ENCODE data around the gene HDAC4. TPM values are rescaled to one million over a fixed set of nuclear protein-coding genes. Genes with fewer than 3 reads are reported as not detected.

HDAC4 gene
- polyA plus RNA-seq, 10 donors, result 10.2 to 15.4 (median 11.9) TPM

DNA sequence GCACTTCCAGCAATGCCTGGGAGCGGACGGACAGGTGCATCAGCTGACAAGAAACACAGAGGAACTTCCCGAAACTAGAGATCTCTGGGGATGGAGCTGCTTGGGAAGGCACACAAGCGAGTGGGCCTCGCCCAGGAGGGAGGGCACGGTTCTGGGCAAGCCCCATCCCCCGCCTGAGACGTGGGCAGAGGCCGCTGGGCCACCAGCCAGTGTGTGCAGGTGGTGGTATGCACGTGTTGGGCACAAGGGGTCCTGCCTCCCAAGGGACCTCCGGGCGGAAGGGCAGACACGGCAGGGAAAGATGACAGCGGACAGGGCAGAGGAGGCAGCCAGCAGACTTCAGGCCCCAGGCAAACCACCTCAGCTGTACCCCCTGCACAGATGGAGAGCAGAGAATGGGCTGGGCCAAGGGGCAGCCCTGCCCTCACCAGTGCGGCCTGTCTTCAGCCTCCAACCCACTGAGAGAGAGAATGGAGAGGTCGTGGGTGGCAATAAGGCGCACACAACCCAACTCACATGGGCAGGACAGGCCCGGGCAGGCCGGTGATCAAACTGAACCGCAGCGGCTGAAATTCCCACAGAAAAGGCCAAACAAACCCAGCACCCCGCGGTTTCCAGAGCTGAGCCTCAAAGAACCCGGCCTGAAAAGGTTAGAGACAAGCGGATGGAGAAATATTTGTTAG, 51.2 kb downstream of the HDAC4 start:
- DNase-seq, result no peak

DNA sequence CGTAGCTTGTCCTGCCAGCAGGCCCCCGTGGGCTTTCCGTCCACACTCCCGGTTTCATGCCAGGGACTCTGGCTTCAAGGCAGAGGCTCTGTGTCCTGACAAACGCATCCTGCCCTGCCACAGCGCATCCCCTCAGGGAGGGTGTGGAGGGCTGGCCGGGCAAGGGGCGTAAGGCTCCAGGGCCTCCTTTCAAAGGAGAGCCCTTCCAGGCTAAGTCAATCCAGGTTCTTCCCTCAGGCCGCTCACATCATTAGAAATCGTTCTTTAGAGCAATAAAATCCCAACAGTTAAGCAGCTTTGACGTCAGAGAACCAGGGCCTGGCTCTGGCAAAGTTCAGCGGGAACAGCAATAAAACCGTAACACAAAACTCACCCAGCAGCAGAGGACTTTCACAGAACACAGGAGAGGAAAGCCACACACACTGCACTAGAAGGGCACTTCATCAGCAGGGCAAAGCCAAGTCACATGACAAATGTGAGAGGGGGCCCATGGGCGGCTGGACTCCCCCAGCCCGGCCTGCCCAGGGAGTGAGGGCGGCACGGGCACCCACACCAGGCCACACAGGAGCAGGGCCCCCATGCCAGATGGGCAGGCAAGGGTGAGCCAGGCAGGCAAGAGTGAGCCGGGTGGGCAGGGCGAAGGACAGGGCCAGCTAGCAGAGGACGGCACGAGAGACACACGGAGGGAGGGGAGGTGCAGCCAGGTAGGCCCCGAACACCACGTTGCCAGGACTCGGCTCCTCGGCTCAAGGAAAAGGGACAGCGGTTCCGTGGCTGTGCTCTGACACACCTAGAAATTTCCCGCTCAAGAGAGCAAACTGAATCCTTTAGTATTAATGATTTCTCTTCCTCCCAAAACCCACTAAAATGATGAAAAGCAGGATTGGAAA, 52.0 kb downstream of the HDAC4 start:
- DNase-seq, result peak in 1 of 3 donors; percentile 53

DNA sequence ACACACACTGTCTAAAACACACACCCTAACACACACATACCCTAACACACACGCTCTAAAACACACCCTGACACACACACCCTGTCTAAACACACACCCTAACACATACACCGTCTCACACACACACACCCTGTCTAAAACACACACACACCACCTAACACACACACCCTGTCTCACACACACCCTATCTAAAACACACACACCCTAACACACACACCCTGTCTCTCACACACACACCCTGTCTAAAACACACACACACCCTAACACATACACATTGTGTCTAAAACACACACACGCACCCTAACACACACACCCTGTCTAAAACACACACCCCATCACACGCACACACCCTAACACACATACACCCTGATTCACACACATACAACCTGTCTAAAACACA, 54.1 kb downstream of the HDAC4 start:
- DNase-seq, result no peak

DNA sequence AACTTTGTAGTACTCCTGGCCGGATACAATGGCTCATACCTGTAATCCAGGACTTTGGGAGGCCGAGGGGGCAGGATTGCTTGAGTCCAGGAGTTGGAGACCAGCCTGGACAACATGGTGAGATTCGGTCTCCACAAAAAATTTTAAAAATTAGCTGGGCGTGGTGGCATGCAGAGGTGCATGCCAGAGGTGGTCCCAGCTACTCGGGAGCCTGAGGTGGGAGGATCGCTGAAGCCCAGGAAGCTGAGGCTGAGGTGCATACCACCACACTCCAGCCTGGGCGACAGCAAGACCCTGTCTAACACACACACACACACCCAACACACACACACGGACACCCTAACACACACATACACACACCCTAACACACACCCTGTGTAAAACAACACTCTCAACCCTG, 55.6 kb downstream of the HDAC4 start:
- DNase-seq, result no peak

DNA sequence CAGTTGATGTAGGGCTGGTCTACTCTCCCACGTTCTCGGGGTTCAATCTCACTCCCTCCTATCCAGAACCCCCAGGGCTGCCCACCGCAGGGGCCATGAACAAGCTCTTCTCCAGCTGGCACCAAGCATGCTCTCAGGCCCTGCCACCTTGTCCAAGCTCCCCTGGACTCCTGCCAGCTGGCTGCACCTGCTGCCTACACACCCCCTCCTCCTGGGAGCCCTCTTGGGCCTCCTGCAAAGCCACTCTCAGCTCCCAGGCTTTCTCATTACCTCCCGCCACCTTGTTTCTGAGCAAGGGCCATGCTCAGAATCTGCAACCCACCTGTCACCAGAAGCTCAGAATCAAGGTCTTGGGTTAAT, 56.0 kb downstream of the HDAC4 start:
- no peak for DNase-seq

DNA sequence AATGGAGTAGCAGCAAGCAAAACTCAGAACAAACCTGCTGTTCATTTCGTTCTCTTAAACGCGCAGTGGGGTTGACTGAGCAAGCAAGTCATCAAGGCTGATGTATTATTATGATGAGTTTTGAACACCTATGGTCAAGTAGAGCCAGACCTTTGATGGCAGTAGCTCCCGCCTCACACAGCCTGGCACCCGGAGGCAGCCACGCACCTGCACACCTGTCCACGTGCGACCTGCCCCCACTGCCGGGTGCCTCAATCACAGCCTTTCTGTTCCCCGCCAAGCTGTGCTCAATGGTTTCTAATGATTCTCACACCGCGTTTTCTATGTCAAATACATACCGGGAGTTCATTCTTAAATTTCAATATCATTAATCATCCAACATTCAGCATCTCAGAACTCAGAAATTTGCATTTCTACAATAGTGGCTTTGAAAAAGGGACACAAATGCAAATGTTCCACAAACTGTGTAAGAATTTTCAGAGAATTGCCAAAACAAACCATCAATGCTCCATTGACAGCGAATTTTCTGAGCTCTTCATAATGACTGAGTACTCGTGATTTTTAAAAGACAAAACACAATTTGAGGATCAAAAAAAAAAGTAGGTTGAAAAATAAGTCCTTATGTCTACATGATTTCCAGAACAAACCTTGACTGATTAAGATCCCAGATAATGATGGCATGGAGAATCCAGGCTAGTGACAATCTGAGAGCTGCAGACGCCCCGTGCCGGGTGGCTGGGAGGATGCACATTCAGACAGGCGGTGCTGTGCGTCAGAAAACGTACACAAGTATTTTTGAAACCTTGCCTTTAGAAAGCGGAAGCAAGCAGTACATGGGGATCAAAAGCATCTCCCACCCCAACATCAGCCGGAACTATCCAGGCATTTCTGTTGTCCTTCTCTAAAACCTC, 56.6 kb downstream of the HDAC4 start:
- DNase-seq, result no peak

DNA sequence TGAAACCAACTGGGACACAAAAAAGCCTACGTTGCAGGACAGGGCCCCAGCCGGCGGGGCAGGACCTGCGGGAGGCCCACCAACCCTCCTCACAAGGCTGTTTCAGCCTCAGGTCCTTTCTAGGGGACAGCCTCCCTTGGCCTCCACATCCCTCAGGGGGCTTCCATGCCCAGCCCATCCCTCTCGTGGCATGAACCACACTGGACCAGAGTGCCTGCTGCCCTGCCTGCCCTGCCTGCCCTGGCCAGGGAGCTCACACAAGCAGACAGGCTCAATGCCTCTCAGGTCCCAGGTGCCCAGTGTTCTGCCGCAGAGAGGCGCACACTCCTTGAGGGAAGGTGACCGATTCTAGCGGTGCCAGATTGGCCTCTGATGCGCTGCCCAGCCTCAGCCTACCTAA, 57.4 kb downstream of the HDAC4 start:
- DNase-seq, result no peak

DNA sequence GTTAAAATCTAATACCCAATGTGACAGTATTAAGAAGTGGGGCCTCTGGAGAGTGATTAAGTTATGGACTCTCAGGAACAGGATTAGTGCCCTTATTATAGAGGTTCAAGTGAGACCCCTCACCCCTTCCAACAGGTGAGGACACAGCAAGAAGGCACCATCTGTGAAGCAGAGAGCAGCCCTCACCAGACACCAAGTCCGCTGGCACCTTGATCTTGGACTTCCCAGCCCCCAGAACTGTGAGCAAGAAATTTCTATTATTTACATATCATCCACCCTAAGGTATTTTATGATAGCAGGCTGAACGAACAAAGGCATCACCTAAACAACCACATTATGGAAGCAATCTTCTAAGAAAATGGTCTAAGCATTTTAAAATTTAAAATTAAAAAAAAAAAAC, 59.0 kb downstream of the HDAC4 start:
- no peak for DNase-seq

DNA sequence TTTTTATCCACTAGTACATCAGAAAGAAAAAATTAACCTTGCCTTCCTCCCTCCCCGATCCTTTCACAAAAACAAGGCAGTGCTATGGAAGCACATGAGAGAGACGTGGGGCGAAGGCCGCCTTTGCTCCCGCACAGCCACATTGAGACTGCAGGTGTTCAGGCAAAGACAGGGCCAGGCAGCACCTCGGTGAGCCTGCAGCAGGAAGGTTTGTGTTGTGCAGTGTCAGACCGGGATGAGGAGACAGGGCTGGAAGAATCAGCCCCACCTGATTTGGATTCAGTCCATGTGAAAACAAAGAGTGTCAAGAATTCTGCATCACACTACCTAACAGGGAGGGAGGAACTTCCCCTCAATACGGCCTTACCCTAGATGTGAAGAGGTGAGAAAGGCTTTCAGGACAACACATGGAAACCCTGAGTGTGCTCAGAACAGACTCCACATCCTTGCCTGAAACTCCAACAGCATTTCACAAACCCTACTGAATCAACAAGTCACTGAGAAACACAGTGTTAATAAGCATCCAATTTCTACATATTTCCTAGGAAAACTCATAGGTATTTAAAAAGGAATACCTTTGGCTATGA, 59.6 kb downstream of the HDAC4 start:
- DNase-seq, result no peak

DNA sequence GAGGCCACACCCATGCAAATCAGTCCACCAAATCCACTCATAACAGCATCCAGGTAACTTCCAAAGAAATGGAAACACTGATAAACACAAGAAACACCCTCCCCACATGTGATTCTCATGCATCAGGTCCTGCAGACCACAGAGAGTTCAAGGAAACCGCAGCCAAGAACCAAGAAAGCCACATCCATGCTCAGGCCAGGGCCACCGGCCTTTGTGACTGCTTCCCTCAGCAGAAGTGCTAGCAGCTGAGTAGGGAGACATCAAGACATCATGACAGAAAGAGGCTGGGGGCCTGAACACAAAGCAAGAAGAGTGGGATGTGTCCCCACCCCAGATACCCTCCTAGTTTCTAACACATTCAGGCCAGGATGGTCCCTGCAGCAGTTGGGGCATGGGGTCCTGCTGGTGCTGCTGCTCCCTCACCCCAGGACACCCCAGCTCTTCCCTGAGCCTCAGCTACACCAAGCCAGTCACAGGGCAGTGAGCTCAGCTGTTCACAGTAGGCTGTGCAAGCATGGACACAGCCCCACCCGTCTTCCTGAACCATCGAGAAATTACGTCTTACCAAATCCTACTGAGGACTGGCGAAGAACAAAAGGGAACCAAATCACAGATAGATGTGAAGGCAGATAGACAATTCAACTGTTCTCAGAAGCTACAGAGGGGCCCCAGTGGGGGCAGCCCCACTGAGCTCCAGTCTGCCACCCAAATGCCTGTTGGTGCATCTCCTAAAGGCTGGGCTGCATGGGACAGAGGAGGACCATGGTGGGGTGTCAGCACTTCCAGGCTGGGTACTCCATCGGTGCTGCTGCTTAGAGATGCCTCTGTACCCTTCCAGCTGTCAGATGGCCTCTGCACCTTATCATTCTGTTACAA, 60.9 kb downstream of the HDAC4 start:
- DNase-seq, result no peak

DNA sequence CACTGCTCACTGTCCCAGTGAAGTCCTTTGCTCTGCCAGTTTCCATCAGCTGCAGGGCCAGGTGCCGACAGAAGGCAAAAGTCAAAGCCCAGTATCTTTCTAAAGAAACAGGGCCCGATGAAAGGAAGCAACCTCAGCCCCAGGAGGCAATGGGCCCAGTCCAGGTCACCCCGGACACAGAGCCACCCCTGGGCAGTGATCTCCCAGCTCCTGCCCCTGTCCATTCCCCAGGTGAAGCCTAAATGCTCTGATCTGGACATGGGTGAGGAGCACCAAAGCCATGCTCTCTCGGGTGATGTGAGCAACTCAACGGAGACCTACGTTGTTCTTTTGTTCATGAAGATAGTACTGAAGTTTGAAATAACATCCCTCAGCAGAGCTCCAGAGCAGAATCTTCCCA, 61.6 kb downstream of the HDAC4 start:
- DNase-seq, result no peak

DNA sequence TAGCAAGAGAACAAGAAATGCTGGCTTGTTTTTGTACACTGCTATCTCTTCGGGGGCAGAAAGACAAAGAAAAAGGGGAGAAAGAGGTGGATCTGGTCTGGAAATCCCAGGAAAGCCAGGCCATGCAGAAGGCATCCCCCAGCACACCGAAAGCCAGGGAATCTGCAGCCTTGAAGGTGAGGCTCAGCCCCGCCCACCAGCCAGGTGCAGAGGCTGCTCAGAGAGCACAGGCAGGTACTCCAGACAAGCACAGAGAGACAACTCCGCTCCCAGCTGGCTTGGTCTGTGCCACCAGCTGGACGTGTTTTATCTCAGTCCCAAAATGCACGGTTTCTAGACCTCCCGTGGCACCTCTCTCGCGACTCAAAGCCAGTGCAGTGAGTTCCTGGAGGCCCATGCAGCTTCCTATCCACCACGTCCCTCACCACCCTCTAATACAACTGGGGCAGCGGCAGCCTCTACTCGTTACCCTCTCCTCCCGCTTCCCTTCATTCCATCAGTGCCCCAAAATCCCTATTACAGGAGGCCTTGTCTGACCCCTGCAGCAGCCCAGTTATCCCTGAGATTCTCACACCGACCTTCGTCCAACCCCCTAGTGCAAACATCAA, 62.8 kb downstream of the HDAC4 start:
- no peak for DNase-seq

DNA sequence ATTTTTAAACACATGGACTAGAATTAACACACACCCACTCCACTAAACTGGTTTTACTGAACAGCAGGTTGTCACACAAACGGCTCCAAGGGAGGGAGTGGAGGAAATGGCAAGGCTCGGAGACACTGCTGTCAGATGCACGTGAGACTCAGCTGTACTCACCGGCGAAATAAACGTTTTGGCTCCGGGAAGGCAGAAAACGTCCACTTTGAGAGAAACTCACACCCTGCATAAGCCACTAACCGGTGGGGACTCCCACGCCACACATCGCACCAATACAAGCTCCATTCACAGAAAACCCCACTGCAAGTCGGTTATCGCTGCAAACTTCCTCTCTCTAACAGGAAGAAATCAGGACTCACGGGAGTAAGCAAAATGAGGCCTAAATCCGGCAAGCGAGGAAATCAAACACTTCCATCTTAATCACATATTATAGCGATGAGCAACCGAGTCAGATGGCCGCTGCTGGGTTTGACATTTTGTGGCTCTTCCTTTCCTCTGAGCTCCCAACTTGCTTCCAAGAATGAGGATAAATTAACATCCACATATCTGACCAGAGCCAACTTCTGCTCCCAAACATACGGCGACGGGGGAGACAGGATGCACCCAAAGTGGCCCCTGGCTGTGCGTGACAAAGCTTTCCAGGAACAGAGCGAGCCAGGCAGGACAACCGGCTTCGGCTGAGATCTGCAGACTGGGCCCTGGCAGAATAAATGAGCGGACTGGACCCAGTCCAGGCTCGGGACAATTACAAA, 63.5 kb downstream of the HDAC4 start:
- no peak for DNase-seq

DNA sequence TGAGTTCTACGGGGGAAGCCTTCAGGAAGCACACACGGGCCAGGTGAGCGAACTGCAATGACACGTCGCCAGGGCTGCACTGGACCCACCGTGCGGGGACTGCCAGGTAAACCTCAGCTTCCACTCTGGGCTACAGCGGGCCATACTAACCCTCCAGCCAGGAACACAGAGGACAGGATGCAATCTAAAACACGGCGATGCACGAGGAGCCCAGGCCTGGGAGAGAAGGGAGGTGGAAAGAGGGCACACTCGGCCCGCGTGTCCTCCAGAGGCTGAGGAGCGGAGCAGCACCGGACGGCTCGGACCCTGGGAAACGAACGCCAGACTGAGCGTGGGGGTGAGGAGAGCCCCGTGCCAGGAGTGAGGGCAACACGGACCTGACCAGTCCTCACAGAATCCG, 69.3 kb downstream of the HDAC4 start:
- DNase-seq, result no peak

DNA sequence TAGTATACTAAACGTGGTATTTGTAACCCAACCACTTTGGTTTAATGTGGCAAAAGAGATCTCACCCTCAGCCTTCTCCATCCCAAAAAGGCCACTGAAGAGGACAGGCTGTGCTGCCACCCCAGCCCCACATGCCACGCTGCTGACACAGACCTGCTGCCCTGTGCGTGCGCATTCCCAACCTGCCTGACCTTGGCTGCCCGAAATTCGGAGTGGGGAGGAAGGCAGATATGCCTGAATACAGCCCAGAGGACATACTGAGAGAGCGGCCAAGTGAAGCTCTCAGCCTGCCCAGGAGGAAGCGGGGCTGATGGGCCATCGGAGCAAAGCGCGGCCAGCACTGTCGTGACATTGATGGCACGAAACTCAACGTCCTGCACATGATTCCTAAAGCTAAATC, 70.0 kb downstream of the HDAC4 start:
- DNase-seq, result no peak

DNA sequence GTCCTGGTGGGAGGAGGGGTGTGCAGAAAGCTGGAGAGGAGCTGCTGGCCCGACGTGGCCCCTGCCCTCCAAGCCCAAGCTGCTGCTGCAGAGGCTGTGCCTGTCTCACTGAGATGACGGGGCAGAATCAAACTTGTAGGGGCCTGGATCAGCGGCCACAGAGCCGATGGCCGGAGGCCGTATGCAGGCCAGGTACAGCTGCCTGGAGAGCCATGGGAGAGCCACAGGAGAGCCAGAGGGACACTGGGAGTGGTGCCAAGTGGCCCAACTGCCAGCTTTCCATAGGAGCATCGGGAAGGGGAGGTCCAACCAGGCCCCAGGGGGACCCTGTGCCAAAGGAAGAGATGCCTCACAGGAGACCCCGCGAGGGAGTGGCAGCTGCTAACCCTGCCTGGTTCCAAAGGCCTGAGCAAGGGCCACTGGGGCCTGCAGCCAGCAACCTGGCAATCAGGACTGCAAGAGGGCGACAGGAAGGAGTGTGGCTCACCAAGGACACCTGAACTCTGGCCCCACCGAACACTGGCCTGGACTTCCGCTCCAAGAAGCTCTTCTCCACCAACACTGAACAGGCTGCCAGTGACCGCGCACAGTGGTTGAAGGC, 70.7 kb downstream of the HDAC4 start:
- no peak for DNase-seq

DNA sequence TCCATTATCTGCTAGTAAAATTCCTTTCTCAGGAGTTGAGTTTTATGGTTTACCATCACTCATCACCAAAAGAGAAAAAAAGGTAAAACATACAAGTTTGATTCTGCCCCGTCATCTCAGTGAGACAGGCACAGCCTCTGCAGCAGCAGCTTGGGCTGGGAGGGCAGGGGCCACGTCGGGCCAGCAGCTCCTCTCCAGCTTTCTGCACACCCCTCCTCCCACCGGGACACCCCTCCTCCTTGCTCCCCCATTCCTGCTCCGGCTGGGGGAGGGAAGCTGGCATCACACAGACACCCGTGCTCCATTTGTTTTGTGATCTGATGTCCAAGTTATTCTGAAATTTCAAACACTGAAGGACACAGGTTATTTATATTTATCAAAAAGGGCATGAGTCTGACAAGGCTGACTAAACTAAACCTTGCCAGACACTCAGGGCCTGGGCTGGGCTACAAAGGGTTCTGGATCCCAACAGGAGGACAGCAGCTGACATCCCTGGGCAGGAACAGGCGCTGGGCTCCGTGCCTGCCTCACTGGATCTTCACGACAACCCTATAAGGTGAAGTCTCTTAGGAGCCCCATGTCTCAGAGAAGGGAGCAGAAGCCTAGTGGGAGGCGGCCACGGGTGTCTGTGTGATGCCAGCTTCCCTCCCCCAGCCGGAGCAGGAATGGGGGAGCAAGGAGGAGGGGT, 71.4 kb downstream of the HDAC4 start:
- no peak for DNase-seq

DNA sequence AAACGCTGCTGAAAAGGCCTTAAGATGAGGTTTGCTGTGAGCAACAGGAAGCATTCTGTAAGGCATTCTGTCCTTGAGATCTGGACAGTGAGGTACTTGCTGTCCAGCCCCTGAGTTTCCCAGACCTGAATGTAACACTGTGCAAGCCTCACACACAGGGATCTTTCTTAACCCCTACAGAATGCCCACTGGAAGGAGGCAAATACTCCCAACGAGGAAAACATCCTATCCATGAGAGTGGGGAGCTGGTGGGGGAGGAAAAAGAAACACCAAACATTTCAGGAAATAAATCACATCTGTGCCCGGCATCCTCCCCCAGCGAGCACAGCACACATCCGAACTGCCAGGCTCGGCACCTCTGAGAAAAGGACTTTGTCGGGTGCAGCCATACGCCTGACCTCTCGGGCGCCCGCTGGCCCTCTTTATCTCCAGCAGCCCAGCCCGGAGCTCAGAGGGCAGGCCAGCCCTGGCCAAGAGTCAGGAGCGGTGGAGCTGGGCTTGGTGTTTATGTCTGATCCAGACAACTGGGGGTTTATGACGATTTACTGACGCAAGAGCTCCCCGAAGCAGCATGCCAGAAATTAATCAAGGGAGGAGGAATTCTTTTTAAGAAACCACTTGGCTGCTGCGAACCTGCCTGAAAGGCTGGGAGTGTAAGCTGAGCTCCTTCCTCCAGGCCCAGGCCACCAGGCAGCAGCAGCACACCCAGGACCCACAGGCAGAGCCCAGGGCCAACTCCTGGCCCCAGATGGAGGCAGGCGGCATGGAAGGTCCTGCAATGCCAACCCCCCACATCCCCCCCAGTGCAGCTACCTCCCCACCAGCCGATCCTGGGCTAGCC, 72.2 kb downstream of the HDAC4 start:
- peak; percentile 67 to 86 (median 81) for DNase-seq
